ENCODE measurements around the gene C1QTNF8. TPM values are rescaled to one million over a fixed set of nuclear protein-coding genes. Genes with fewer than 3 reads are reported as not detected.
A peak's percentile ranks its signal among the peaks of the same experiment; 100 is the strongest.
"Not testable (repeated sequence)": the region's sequence is repeated elsewhere in the genome, so short reads cannot be mapped to it uniquely, and the experiment has no call there.

C1QTNF8 gene
- total RNA-seq, 4 donors from 2014 or later, result not detected

DNA sequence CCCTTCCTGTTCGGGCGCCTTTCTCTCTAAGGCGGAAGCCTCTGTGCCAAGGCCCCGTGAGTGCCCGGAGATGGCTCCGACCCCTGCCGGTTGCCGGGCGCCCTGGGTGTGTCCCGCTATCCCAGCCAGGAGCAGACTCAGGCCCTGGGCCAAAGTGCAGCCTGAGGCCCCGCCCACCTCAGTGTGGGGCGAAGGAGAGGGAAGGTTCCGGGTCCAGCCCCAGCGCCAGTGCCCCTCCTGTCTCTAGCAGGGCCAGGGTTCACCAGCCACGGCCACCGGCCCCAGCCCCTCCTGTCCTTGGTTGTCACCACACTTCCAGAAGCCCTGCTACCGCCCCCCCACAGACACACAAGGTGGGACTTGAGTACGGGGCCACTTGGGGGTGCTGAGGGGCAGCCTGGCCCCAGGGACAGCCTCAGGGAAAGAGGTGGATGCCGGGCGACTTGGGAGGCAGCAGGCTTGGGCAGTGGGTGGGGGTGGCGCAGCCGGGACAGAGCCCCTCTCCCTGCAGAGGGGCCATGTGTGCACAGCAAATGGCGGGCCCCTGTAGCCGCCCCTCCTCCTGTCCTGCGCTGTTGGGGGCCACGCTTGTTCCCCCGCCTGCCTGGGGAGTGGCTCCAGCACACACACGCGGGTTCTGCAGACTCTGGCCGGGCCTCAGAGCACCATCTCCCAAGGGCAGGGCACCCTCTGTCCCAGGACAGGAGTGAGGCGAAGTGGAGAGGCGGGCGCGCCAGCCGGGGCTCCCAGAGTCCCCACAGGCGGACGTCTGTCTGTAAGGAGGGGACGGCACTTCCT, 6.0 kb downstream of the C1QTNF8 start:
- H3K27ac ChIP-seq, result peak overlapping the region in 1 of 4 donors; percentile 64
- DNase-seq (ENCODE audit: low spot score in 2 of 2), result no peak
- H3K27me3 ChIP-seq, result peaks cover 0 to 77% of the 10 kb centered on the region in 2 donors
- 10 to 17% methylated on average over 9 to 26 of the region's 38 CpGs for WGBS, 2 donors
- no peak for TF ChIP-seq CTCF (IDR thresholded peaks at IDR 0.05)
- TF ChIP-seq POLR2A (IDR thresholded peaks at IDR 0.05), result no peak
- no peak for TF ChIP-seq EP300 (IDR thresholded peaks at IDR 0.05)
- H3K4me1 ChIP-seq, result peaks cover 0 to 13% (median 3%) of the 10 kb centered on the region in 4 donors
- H3K36me3 ChIP-seq, result no peaks in the 10 kb centered on the region
- peak overlapping the region in 1 of 4 donors; percentile 19 for H3K4me3 ChIP-seq
- peaks cover 0 to 17% (median 2%) of the 10 kb centered on the region in 4 donors for H3K9me3 ChIP-seq

GRCh38 chr16:1089439-1089821, 6.6 kb downstream of the C1QTNF8 start:
- Histone ChIP-seq H3K9me3 (peaks cover 0 to 23% (median 2%) of the 10 kb centered on the region in 4 donors), H3K4me3 (no peak overlapping the region), H3K27ac (no peak overlapping the region), H3K36me3 (peaks cover 0 to 4% (median 0%) of the 10 kb centered on the region in 3 donors), H3K27me3 (peaks cover 0 to 78% of the 10 kb centered on the region in 2 donors), H3K4me1 (peaks cover 0 to 13% (median 3%) of the 10 kb centered on the region in 4 donors)
- 38 to 40% methylated on average over 12 of the region's 17 CpGs for WGBS, 2 donors
- TF ChIP-seq POLR2A (IDR thresholded peaks at IDR 0.05) (no peak), CTCF (IDR thresholded peaks at IDR 0.05) (no peak), EP300 (IDR thresholded peaks at IDR 0.05) (no peak)
- no peak for DNase-seq (ENCODE audit: low spot score in 2 of 2)

- peaks cover 0 to 7% (median 0%) of the 10 kb centered on the region in 3 donors for H3K36me3 ChIP-seq
- peaks cover 0 to 32% (median 2%) of the 10 kb centered on the region in 4 donors for H3K9me3 ChIP-seq
- 81% methylated on average over 36 to 37 of the region's 40 CpGs for WGBS, 2 donors
- TF ChIP-seq POLR2A (IDR thresholded peaks at IDR 0.05), result no peak
- TF ChIP-seq EP300 (IDR thresholded peaks at IDR 0.05), result no peak
- TF ChIP-seq CTCF (IDR thresholded peaks at IDR 0.05), result no peak
- H3K4me1 ChIP-seq, result peaks cover 0 to 13% (median 3%) of the 10 kb centered on the region in 4 donors
- no peak for DNase-seq (ENCODE audit: low spot score in 2 of 2)
- peaks cover 0 to 86% of the 10 kb centered on the region in 2 donors for H3K27me3 ChIP-seq
- no peak overlapping the region for H3K27ac ChIP-seq
- no peak overlapping the region for H3K4me3 ChIP-seq
Measured at GRCh38 chr16:1088295-1089170, 7.5 kb downstream of the C1QTNF8 start.

DNA sequence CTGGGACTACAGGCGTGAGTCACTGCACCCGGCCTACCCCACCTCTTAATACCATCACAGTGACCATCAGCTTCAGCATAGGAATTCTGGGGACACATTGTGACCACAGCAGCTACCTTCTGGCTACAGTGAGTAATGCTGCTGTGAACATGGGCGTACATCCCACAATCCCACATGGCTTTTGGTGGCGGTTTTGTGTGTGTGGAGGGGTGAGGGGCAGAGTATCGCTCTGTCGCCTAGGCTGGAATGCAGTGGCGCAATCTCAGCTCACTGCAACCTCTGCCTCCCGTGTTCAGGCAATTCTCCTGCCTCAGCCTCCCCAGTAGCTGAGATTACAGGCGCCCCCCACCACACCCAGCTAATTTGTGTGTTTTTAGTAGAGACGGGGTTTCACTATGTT, 9.6 kb downstream of the C1QTNF8 start:
- H3K27ac ChIP-seq; DNase-seq (ENCODE audit: low spot score in 2 of 2); H3K4me3 ChIP-seq; H3K36me3 ChIP-seq: not testable (repeated sequence)
- Histone ChIP-seq H3K27me3 (peaks cover 0 to 99% of the 10 kb centered on the region in 2 donors), H3K9me3 (peaks cover 0 to 40% (median 2%) of the 10 kb centered on the region in 4 donors), H3K4me1 (peaks cover 0 to 15% (median 3%) of the 10 kb centered on the region in 4 donors)
- WGBS, 2 donors, result 90 to 93% methylated on average over 10 of the region's 10 CpGs

- TF ChIP-seq CTCF (IDR thresholded peaks at IDR 0.05), result no peak
- TF ChIP-seq POLR2A (IDR thresholded peaks at IDR 0.05), result no peak
- no peak for TF ChIP-seq EP300 (IDR thresholded peaks at IDR 0.05)
- DNase-seq (ENCODE audit: low spot score in 2 of 2), result no peak
- 84 to 87% methylated on average over 6 of the region's 6 CpGs for WGBS, 2 donors
- peaks cover 0 to 40% (median 2%) of the 10 kb centered on the region in 4 donors for H3K9me3 ChIP-seq
- H3K4me3 ChIP-seq, result no peak overlapping the region
- H3K27ac ChIP-seq, result no peak overlapping the region
- peaks cover 0 to 7% (median 0%) of the 10 kb centered on the region in 3 donors for H3K36me3 ChIP-seq
- peaks cover 0 to 99% of the 10 kb centered on the region in 2 donors for H3K27me3 ChIP-seq
- H3K4me1 ChIP-seq, result peaks cover 0 to 18% (median 3%) of the 10 kb centered on the region in 4 donors
Measured at GRCh38 chr16:1084971-1085370, 11.1 kb downstream of the C1QTNF8 start.
